HG03060 (cell line): Measurements from ENCODE around the gene SDHA.

Source experiments
- ATAC-seq: cut with Tn5 transposase; IDR thresholded peaks from one replicate; pipeline ENCODE4 v1.9.1; 2021; ENCODE audit warnings: low read depth, moderate number of reproducible peaks; ENCODE audit not compliant: unreplicated experiment

The SDHA gene

GRCh38 chr5:217494-218456 is at the start of gene SDHA, which contains the start of gene CCDC127:
Gene SDHA, plus strand, starts transcription at chr5:218320. Its CDS starts 36 bp downstream, at chr5:218356.
Gene CCDC127, minus strand, starts transcription at chr5:218153. Its CDS starts 1,304 bp downstream, at chr5:216849.
- peak; percentile 53 for ATAC-seq

DNA sequence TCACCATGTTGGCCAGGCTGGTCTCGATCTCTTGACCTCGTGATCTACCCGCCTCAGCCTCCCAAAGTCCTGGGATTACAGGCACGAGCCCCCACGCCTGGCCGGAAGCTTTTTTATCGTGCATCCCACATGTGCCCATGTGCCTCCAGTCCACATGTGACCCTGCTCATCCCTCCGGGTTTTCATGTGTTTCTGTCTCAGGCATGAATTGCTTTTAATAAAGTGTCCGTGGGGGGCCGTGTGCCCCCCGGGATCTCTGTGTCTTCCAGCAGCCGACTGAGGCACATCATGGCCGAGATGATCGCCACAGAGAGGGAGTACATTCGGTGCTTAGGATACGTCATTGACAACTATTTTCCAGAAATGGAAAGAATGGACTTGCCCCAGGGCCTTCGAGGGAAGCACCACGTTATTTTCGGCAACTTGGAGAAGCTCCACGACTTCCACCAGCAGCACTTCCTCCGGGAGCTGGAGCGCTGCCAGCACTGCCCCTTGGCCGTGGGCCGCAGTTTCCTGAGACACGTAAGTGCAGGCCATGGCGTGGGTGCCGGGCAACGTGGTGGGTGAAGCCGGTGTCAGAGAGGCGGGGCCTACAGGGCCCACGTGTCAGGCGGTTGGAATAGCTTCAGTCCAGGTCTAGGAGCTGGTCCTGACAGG is 48.9 kb upstream of the SDHA start:
- no peak for ATAC-seq

- ATAC-seq, result no peak
Measured at GRCh38 chr5:169728-170094, 48.4 kb upstream of the SDHA start.

- ATAC-seq, result no peak
Measured at GRCh38 chr5:170971-171800, 46.9 kb upstream of the SDHA start.

DNA sequence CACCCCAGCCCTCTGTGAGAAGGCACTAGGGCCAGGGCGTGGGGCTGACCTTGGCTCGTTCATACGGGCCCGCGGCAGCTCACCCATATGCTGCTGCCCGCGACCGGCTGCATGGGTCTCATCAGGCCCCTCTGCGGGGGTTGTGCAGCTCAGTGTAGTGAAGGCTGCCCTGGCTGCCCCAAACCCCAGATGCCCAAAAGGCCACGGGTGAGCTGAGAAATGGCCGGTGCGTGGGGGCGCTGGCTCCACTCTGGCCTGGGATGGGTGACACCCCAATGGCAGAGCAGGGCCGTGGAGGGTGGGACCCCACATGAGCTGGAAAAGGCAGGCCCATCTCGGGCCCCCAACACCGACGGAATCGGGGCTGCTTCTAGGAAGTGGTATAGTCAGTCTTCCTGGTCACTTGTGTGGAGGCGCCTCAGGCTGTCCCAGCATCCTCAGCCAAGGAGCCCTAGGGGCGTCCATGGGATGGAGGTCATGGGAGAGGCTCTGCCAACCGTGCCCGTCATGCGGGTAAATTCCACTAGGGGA is 46.3 kb upstream of the SDHA start:
- no peak for ATAC-seq

DNA sequence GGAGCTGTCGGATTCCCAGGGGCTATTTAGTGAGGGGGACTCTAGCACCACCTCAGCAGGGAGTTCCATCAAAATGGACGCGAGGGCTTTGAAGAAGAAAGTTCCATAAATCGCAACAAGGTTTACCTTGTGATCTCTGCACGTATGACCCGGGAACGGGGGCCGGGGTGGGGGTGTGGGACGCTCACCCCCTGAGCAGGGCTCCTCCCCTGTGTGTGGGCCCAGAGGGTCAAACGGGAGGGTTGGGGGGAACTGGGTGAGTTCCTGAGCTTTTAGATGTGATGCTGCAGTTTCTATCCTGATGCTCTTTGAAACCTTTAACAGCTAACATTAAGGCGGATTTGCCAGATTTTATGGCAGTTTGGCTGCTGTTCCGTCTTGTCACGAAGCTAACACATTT is 45.7 kb upstream of the SDHA start:
- no peak for ATAC-seq

DNA sequence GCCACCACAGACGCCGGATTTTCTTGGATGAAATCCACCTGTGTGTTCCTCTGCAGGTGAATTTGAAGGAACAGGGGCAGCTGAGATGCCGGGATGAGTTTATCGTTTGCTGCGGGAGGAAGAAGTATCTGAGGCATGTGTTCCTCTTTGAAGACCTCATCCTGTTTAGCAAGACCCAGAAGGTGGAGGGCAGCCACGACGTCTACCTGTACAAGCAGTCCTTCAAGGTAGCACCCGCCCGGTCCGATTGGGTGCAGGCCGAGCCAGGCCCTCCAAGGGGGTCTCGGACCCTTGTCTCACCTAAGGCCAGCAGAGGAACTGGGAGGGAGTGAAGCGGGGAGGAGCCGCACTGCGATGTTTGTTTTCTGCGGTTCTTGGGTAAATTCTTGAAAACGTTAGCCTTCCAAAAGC is 45.3 kb upstream of the SDHA start:
- ATAC-seq, result no peak

- ATAC-seq, result no peak
Measured at GRCh38 chr5:173392-174290, 44.5 kb upstream of the SDHA start.

GRCh38 chr5:174291-174600 is 43.9 kb upstream of the SDHA start:
- ATAC-seq, result no peak

DNA sequence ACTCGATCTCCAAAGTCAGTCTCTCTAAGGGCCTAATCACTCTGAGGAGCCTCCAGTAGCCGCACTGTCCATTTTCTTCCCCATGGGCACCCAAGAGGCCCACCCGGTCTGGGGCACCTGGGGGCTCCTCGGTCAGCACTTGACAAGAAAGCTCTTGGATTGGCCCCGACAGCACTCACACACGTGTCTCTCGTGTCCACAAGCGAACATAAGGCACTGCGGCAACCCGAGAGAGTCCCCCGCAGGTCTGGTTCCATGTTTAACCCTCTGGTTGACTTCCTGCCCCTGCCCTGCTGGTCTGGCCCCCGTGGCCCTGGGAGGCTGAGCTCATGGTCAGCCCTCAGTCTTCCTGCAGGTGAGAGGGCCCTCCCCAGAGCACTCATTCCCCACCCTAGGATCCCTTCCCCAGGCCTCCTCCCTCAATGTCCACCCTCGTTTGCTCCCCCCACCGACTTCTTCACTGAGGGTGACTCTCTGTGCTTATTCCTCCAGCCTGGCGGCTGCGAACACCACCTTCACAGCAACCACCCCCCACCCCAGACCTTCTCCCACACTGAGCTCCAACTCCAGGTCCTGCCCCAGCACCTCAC is 43.1 kb upstream of the SDHA start:
- no peak for ATAC-seq

- ATAC-seq, result no peak
Measured at GRCh38 chr5:176296-176823, 41.8 kb upstream of the SDHA start.

GRCh38 chr5:178110-178509 is 40.0 kb upstream of the SDHA start:
- no peak for ATAC-seq

DNA sequence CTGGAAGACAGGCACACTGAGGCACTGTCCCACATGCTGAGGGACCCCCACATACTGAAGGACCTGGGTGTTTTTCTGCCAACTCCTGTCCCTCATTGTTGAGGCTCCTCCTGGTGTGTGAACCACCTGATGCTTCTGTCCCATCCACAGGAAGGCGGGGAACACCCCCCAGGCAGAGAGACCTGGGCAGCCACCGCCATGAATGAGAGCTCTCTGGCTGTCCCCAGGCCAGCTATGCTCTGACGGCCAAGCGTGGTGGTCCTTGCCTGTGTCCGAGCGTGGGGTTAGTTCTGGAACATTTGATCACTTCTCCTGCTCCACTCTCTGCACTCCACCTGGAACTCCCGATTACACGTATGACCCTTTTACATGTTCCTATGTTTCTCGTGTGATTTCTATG is 38.7 kb upstream of the SDHA start:
- ATAC-seq, result no peak

- no peak for ATAC-seq
Measured at GRCh38 chr5:180286-180918, 37.7 kb upstream of the SDHA start.

GRCh38 chr5:181160-181559 is 37.0 kb upstream of the SDHA start:
- ATAC-seq, result no peak

GRCh38 chr5:181566-181965 is 36.6 kb upstream of the SDHA start:
- ATAC-seq, result no peak

DNA sequence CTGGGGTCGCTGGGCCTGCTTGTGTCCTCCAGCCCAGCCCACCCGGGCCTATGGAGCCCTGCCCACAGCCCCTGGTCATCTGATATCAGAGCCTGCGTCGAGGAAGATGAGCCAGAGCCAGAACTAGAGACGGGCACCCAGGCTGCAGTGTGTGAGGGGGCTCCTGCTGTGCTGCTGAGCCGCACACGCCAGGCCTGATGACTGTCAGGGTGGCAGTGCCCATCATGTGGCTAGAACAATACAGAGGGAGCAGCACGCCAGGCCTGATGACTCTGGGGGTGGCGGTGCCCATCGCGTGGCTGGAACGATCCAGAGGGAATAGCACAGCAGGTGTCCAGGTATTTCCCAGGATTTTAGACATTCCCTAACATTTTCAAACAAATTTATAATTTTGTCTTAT is 36.0 kb upstream of the SDHA start:
- no peak for ATAC-seq

GRCh38 chr5:184471-184870 is 33.6 kb upstream of the SDHA start:
- ATAC-seq, result no peak
